Immature natural killer cell (primary cell): Measurements from ENCODE around the gene DEFB115. TPM values are rescaled to one million over a fixed set of nuclear protein-coding genes. Genes with fewer than 3 reads are reported as not detected.
"Not testable (repeated sequence)": the region's sequence is repeated elsewhere in the genome, so short reads cannot be mapped to it uniquely, and the experiment has no call there.

Experiments
- DNase-seq, 3 donors: peaks; one replicate each; pipeline ENCODE4 v3.0.0; 2022; ENCODE audit warnings: mixed read lengths in 1 of 3
- H3K27ac Mint-ChIP-seq, 6 donors: one replicate each; pipeline ENCODE4 v1.8.0; 2020; ENCODE audit warnings: mixed read lengths in 6 of 6, mild to moderate bottlenecking in 5 of 6, inconsistent platforms in 4 of 6, moderate library complexity in 3 of 6
- H3K27me3 Mint-ChIP-seq, 3 donors: one replicate each; pipeline ENCODE4 v1.8.0; 2020 to 2021; ENCODE audit warnings: low read depth in 3 of 3, mild to moderate bottlenecking in 3 of 3, mixed read lengths in 3 of 3, moderate library complexity in 3 of 3, inconsistent platforms in 1 of 3
- H3K36me3 Mint-ChIP-seq, 3 donors: one replicate each; pipeline ENCODE4 v1.8.0; 2020; ENCODE audit warnings: mixed read lengths in 3 of 3, inconsistent platforms in 2 of 3, mild to moderate bottlenecking in 2 of 3
- H3K4me1 Mint-ChIP-seq, 2 donors: one replicate each; pipeline ENCODE4 v1.8.0; 2020; ENCODE audit warnings: inconsistent platforms in 2 of 2, mild to moderate bottlenecking in 2 of 2, mixed read lengths in 2 of 2, moderate library complexity in 1 of 2
- H3K4me3 Mint-ChIP-seq, 5 donors: one replicate each; pipeline ENCODE4 v1.8.0; 2020; ENCODE audit warnings: mild to moderate bottlenecking in 5 of 5, mixed read lengths in 5 of 5, inconsistent platforms in 3 of 5, moderate library complexity in 3 of 5
- H3K9me3 Mint-ChIP-seq, 6 donors: one replicate each; pipeline ENCODE4 v1.8.0; 2020; ENCODE audit warnings: mild to moderate bottlenecking in 6 of 6, mixed read lengths in 6 of 6, inconsistent platforms in 4 of 6, moderate library complexity in 3 of 6
- polyA plus RNA-seq, 3 donors: library from polyadenylated mRNA; unstranded; fragments of 300-500 nt; fragmentation: Illumina TruSeq; gene quantifications; one replicate each; pipeline ENCODE4 v1.2.3, GENCODE V29; 2021

The DEFB115 gene
- polyA plus RNA-seq, result not detected

GRCh38 chr20:31257364-31257763 lies at the start of gene DEFB115:
TSS of gene DEFB115 (plus strand) at chr20:31257664. CDS start at chr20:31257664, 0 bp downstream.
- Mint-ChIP-seq H3K4me3 (no peak within 1 kb of the TSS), H3K27ac (no peak within 1 kb of the TSS), H3K4me1 (no peaks in the 10 kb centered on the region), H3K27me3 (peaks cover 0 to 2% (median 0%) of the 10 kb centered on the region in 3 donors), H3K36me3 (no peaks in the 10 kb centered on the region), H3K9me3 (peaks cover 2 to 21% (median 9%) of the 10 kb centered on the region in 6 donors)
- no peak for DNase-seq

- Mint-ChIP-seq H3K4me3 (no peak overlapping the region), H3K27ac (no peak overlapping the region), H3K4me1 (no peaks in the 10 kb centered on the region), H3K27me3 (no peaks in the 10 kb centered on the region), H3K9me3 (no peaks in the 10 kb centered on the region), H3K36me3 (no peaks in the 10 kb centered on the region)
- no peak for DNase-seq
Measured at GRCh38 chr20:31236953-31237352, 20.5 kb upstream of the DEFB115 start.

- DNase-seq, result no peak
- no peaks in the 10 kb centered on the region for H3K36me3 Mint-ChIP-seq
- no peaks in the 10 kb centered on the region for H3K9me3 Mint-ChIP-seq
- H3K27me3 Mint-ChIP-seq, result no peaks in the 10 kb centered on the region
- no peak overlapping the region for H3K4me3 Mint-ChIP-seq
- H3K27ac Mint-ChIP-seq, result no peak overlapping the region
- H3K4me1 Mint-ChIP-seq, result no peaks in the 10 kb centered on the region
Measured at GRCh38 chr20:31237763-31238162, 19.7 kb upstream of the DEFB115 start.

- Mint-ChIP-seq H3K27me3 (no peaks in the 10 kb centered on the region), H3K4me1 (no peaks in the 10 kb centered on the region), H3K9me3 (no peaks in the 10 kb centered on the region), H3K4me3 (no peak overlapping the region), H3K27ac (no peak overlapping the region), H3K36me3 (no peaks in the 10 kb centered on the region)
- no peak for DNase-seq
Measured at GRCh38 chr20:31239139-31239538, 18.3 kb upstream of the DEFB115 start.

GRCh38 chr20:31256959-31257358 lies 505 bp upstream of the DEFB115 start:
- Mint-ChIP-seq H3K4me1 (no peaks in the 10 kb centered on the region), H3K27ac (no peak overlapping the region), H3K4me3 (no peak overlapping the region), H3K27me3 (peaks cover 0 to 2% (median 0%) of the 10 kb centered on the region in 3 donors), H3K36me3 (no peaks in the 10 kb centered on the region), H3K9me3 (peaks cover 2 to 25% (median 9%) of the 10 kb centered on the region in 6 donors)
- no peak for DNase-seq

GRCh38 chr20:31260326-31260932 lies 3.0 kb downstream of the DEFB115 start:
- DNase-seq, result no peak
- no peaks in the 10 kb centered on the region for H3K36me3 Mint-ChIP-seq
- H3K27me3 Mint-ChIP-seq, result peaks cover 0 to 4% (median under 1%) of the 10 kb centered on the region in 3 donors
- peaks cover 2 to 16% (median 8%) of the 10 kb centered on the region in 6 donors for H3K9me3 Mint-ChIP-seq
- H3K4me1 Mint-ChIP-seq, result no peaks in the 10 kb centered on the region
- H3K27ac Mint-ChIP-seq, result no peak overlapping the region
- no peak overlapping the region for H3K4me3 Mint-ChIP-seq

GRCh38 chr20:31274441-31274840 lies 17.0 kb downstream of the DEFB115 start:
- no peaks in the 10 kb centered on the region for H3K36me3 Mint-ChIP-seq
- no peak overlapping the region for H3K4me3 Mint-ChIP-seq
- H3K4me1 Mint-ChIP-seq, result no peaks in the 10 kb centered on the region
- H3K27me3 Mint-ChIP-seq, result peaks cover 0 to 4% (median 1%) of the 10 kb centered on the region in 3 donors
- DNase-seq, result no peak
- peaks cover 22 to 60% (median 35%) of the 10 kb centered on the region in 6 donors for H3K9me3 Mint-ChIP-seq
- no peak overlapping the region for H3K27ac Mint-ChIP-seq

GRCh38 chr20:31278178-31278577 lies 20.7 kb downstream of the DEFB115 start:
- Mint-ChIP-seq H3K27me3 (peaks cover 0 to 6% (median 1%) of the 10 kb centered on the region in 3 donors), H3K4me1 (no peaks in the 10 kb centered on the region), H3K9me3 (peaks cover 11 to 29% (median 15%) of the 10 kb centered on the region in 6 donors), H3K27ac (no peak overlapping the region), H3K4me3 (no peak overlapping the region), H3K36me3 (no peaks in the 10 kb centered on the region)
- no peak for DNase-seq

GRCh38 chr20:31284964-31285363 lies 27.5 kb downstream of the DEFB115 start:
- H3K9me3 Mint-ChIP-seq, result peaks cover 6 to 39% (median 22%) of the 10 kb centered on the region in 6 donors
- not testable (repeated sequence) for DNase-seq, H3K27me3 Mint-ChIP-seq, H3K27ac Mint-ChIP-seq, H3K4me3 Mint-ChIP-seq, H3K36me3 Mint-ChIP-seq, H3K4me1 Mint-ChIP-seq

- DNase-seq, result no peak
- Mint-ChIP-seq H3K27ac (no peak within 1 kb of the TSS), H3K4me1 (no peaks in the 10 kb centered on the region), H3K4me3 (no peak within 1 kb of the TSS), H3K36me3 (no peaks in the 10 kb centered on the region), H3K27me3 (peaks cover 0 to 3% (median 2%) of the 10 kb centered on the region in 3 donors), H3K9me3 (peaks cover 0 to 13% (median 5%) of the 10 kb centered on the region in 6 donors)
Measured at GRCh38 chr20:31308535-31309162, 51.2 kb downstream of the DEFB115 start, which contains the start of gene DEFB116. TSS of gene DEFB116 (minus strand) at chr20:31308585. CDS start at chr20:31308585, 0 bp downstream.

Other genes with a start within 250 kb of the DEFB115 start
- gene DEFB116, start 50.9 kb downstream of the DEFB115 start, polyA plus RNA-seq, result not detected
- gene DEFB118, start 110.9 kb downstream of the DEFB115 start, polyA plus RNA-seq, result not detected
- not detected for gene DEFB119, start 132.9 kb downstream of the DEFB115 start, polyA plus RNA-seq
- gene DEFB121, start 148.6 kb downstream of the DEFB115 start, polyA plus RNA-seq, result not detected
- gene DEFB123, start 183.0 kb downstream of the DEFB115 start, polyA plus RNA-seq, result not detected
- not detected for gene DEFB124, start 217.5 kb downstream of the DEFB115 start, polyA plus RNA-seq
- gene REM1, start 217.6 kb downstream of the DEFB115 start, polyA plus RNA-seq, result not detected